ENCODE results near the gene PRSS27.
"Not testable (repeated sequence)": the region's sequence is repeated elsewhere in the genome, so short reads cannot be mapped to it uniquely, and the experiment has no call there.

DNA sequence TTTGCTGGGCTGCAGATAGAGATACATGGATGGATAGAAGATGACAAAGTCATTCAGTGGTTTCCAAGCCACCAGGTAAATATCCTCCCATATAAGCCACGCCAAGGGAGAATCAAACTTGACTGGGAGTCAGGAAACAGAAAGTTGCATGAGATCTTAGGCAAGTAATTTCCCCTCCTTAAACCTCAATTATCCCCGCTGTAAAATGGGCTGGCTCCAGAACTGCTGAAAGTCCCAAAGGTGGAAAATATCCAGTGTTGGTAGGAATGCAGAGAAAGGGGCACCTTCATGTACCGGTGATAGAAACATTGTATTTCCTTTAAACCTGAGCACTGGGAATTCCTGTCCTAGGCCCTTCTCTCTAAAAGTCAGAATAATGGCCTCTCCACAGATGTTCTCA is 43.1 kb downstream of the PRSS27 start:
- TF ChIP-seq, protein P1, sequence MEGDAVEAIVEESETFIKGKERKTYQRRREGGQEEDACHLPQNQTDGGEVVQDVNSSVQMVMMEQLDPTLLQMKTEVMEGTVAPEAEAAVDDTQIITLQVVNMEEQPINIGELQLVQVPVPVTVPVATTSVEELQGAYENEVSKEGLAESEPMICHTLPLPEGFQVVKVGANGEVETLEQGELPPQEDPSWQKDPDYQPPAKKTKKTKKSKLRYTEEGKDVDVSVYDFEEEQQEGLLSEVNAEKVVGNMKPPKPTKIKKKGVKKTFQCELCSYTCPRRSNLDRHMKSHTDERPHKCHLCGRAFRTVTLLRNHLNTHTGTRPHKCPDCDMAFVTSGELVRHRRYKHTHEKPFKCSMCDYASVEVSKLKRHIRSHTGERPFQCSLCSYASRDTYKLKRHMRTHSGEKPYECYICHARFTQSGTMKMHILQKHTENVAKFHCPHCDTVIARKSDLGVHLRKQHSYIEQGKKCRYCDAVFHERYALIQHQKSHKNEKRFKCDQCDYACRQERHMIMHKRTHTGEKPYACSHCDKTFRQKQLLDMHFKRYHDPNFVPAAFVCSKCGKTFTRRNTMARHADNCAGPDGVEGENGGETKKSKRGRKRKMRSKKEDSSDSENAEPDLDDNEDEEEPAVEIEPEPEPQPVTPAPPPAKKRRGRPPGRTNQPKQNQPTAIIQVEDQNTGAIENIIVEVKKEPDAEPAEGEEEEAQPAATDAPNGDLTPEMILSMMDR (conservative IDR thresholded peaks at IDR 0.05): not testable (repeated sequence)
- TF ChIP-seq EZH2 (IDR thresholded peaks at IDR 0.05; ENCODE audit: low read depth): not testable (repeated sequence)

Data from PC-9 (cell line).